Muscle of arm (tissue), 12 donors: ENCODE results near the gene SDCBP2. TPM values are rescaled to one million over a fixed set of nuclear protein-coding genes. Genes with fewer than 3 reads are reported as not detected.

Experiments
- DNase-seq: peaks from one replicate; pipeline ENCODE4 v3.0.0-alpha.2; 2013
- polyA plus RNA-seq, 12 donors: library from polyadenylated mRNA; unstranded; fragments of 120-200 nt; gene quantifications; one replicate each; pipeline ENCODE4 v1.2.1, GENCODE V29; 2013; ENCODE audit not compliant: insufficient read length in 12 of 12

The SDCBP2 gene
- polyA plus RNA-seq, 12 donors = 1.3 to 8.0 (median 1.8) TPM; not detected in 1

- DNase-seq = no peak
Observed at GRCh38 chr20:1331101-1331500, 2.2 kb upstream of the SDCBP2 start.

GRCh38 chr20:1330075-1330830, 1.3 kb upstream of the SDCBP2 start:
- no peak for DNase-seq

- DNase-seq = no peak
Observed at GRCh38 chr20:1327827-1328679, 886 bp downstream of the SDCBP2 start.

- no peak for DNase-seq
Observed at GRCh38 chr20:1327241-1327653, 1.7 kb downstream of the SDCBP2 start.

- DNase-seq = no peak
Observed at GRCh38 chr20:1326031-1326930, 2.7 kb downstream of the SDCBP2 start.

GRCh38 chr20:1325173-1326030, 3.5 kb downstream of the SDCBP2 start:
- peak; percentile 97 for DNase-seq

- DNase-seq = no peak
Observed at GRCh38 chr20:1324598-1325172, 4.3 kb downstream of the SDCBP2 start.

- no peak for DNase-seq
Observed at GRCh38 chr20:1323830-1324597, 4.9 kb downstream of the SDCBP2 start.

GRCh38 chr20:1323256-1323655, 5.7 kb downstream of the SDCBP2 start:
- DNase-seq = no peak

- DNase-seq = no peak
Observed at GRCh38 chr20:1322511-1323245, 6.3 kb downstream of the SDCBP2 start.

- DNase-seq = no peak
Observed at GRCh38 chr20:1321654-1321939, 7.3 kb downstream of the SDCBP2 start.

GRCh38 chr20:1320902-1321653, 7.9 kb downstream of the SDCBP2 start:
- DNase-seq = no peak

- DNase-seq = no peak
Observed at GRCh38 chr20:1320016-1320415, 8.9 kb downstream of the SDCBP2 start.

GRCh38 chr20:1319462-1319861, 9.5 kb downstream of the SDCBP2 start:
- DNase-seq = no peak

GRCh38 chr20:1319051-1319450, 9.9 kb downstream of the SDCBP2 start:
- DNase-seq = no peak

- DNase-seq = no peak
Observed at GRCh38 chr20:1317545-1318255, 11.2 kb downstream of the SDCBP2 start.

GRCh38 chr20:1315804-1316203, 13.1 kb downstream of the SDCBP2 start:
- no peak for DNase-seq
